Measurements from ENCODE around the gene HIGD2B.
"Not testable (repeated sequence)": the region's sequence is repeated elsewhere in the genome, so short reads cannot be mapped to it uniquely, and the experiment has no call there.

HIGD2B gene

DNA sequence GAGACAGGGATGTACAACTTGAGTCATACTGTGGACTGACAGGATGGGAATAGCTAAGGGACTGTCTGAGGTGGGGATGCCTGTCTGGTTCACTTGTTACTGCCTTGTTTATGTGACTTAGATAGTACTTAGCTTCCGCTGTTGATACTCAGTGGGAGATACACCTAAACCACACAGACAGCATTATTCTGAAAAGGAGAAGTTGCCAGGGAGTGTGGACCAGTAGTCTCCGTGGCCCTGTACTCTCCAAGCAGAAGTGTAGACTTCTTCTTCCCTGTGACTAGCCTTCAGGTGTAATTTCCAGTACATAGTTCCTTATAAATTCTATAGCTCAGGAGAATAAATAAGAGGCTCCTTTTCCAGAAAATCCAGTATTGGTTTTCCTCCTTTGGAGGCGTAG, 5.1 kb downstream of the HIGD2B start:
- no peak overlapping the region for H3K4me2 ChIP-seq
- H3K9me3 ChIP-seq = no peaks in the 10 kb centered on the region
- no peaks in the 10 kb centered on the region for H4K20me1 ChIP-seq
- no peak overlapping the region for H3K9ac ChIP-seq
- TF ChIP-seq Cebpa-rat (IDR thresholded peaks at IDR 0.05) = no peak
- H3K36me3 ChIP-seq = no peaks in the 10 kb centered on the region
- peaks cover 20% of the 10 kb centered on the region for H3K4me1 ChIP-seq
- no peak overlapping the region for H3K27ac ChIP-seq
- no peaks in the 10 kb centered on the region for H3K27me3 ChIP-seq
- H3K4me3 ChIP-seq = no peak overlapping the region

DNA sequence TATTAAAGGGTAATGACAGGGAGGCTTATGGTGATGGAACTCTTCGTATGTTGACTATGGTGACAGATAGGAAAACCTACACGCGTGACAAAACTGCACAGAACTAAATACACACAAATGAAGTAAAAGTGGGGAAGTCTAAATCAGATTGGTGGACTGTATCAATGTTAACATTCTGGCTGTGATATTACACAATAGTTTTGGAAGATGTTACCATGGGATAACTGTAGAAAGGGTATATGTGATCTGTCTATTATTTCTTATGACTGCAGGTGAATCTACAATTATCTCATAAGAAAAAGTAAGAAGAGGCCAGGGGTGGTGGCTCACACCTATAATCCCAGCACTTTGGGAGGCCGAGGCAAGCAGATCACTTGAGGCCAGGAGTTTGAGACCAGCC, 9.1 kb downstream of the HIGD2B start:
- H3K4me2 ChIP-seq = no peak overlapping the region
- H3K27me3 ChIP-seq = no peaks in the 10 kb centered on the region
- no peaks in the 10 kb centered on the region for H3K9me3 ChIP-seq
- H3K4me3 ChIP-seq = no peak overlapping the region
- H3K4me1 ChIP-seq = peaks cover 9% of the 10 kb centered on the region; the same call in 1 of the 2 replicates
- H3K9ac ChIP-seq = no peak overlapping the region
- H3K36me3 ChIP-seq = no peaks in the 10 kb centered on the region
- TF ChIP-seq Cebpa-rat (IDR thresholded peaks at IDR 0.05) = peak; percentile 20; the same call in 1 of the 2 replicates
- no peaks in the 10 kb centered on the region for H4K20me1 ChIP-seq
- no peak overlapping the region for H3K27ac ChIP-seq

DNA sequence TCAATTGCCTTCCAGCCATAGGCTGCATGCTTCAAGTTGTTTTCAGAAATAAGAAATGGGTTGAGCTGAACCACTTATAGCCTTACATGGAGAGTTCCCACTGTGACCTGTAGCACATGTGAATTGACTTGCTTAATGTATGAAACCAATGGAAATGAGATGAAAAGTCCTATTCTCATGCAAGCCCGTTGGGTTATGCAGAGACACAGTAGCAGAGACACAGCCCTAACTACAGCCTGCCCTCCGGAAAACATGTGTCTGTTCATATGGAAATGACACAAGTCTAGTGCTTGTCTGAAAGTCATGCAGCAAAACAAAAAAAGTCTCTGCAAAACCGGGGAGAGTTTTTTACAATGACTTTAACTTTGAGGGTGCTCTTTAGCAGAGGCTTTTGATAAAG, 14.5 kb downstream of the HIGD2B start:
- H3K9me3 ChIP-seq = no peaks in the 10 kb centered on the region
- no peak for TF ChIP-seq Cebpa-rat (IDR thresholded peaks at IDR 0.05)
- no peak overlapping the region for H3K27ac ChIP-seq
- no peaks in the 10 kb centered on the region for H3K36me3 ChIP-seq
- H4K20me1 ChIP-seq = no peaks in the 10 kb centered on the region
- no peak overlapping the region for H3K4me2 ChIP-seq
- H3K27me3 ChIP-seq = no peaks in the 10 kb centered on the region
- no peak overlapping the region for H3K4me3 ChIP-seq
- no peak overlapping the region for H3K9ac ChIP-seq
- no peaks in the 10 kb centered on the region for H3K4me1 ChIP-seq

DNA sequence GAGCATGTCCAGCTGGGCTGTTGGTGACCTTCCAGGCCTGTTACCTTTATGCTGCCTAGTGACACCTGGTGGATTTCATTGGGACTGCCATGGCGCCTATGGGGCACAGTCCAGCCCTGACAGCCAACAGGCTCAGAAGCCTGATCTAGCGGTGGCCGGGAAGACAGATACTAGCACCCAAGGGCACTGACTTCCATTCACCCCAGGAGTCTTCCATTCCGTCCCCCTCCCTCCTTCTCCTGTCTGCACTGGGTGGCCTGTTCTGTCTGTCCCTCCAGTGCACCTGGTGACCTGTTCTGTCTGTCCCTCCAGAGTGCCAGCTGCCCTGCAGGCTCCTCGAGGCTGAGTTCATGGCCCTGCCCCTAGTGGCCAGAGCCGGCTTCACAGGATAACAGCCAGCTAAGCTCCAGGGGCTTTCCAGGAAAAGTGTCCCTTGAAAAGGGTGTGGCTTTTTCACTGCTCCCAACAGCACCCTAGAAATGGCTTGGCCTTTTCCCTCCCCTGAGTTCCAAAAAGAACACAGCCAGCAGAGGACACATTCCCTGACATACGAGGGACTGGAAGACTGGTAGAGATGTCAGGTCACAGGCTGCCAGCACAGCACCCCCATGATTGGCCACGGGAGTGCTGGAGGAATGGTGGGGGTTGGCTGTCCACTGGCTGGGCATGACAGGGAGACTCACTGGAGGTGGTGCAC, 15.2 kb downstream of the HIGD2B start:
- H3K9ac ChIP-seq, H3K9me3 ChIP-seq, H3K4me2 ChIP-seq, H3K4me1 ChIP-seq, H4K20me1 ChIP-seq, H3K4me3 ChIP-seq, H3K27ac ChIP-seq, H3K36me3 ChIP-seq, H3K27me3 ChIP-seq: not testable (repeated sequence)

DNA sequence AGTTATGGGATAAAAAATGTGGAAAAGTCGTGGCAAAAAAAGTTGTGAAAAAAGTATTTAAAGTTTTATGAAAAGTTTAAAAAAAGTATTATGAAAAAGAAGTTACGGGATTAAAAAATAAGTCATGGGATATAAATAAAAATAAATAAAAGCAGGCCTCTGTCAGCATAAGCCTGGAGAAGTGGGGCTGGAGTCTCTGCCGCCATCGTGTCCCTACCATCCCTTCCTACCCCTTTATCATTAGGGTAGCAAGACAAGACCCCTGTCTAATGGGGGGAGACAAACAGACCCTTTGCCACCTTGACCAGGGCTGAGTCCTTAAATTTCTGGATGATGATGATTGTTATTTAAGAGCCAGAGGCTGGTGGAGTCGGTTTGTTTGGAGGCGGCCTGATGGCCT, 16.2 kb downstream of the HIGD2B start:
- H3K27ac ChIP-seq, H3K27me3 ChIP-seq, H4K20me1 ChIP-seq, H3K4me3 ChIP-seq, H3K4me2 ChIP-seq, H3K4me1 ChIP-seq, H3K36me3 ChIP-seq, H3K9ac ChIP-seq, H3K9me3 ChIP-seq: not testable (repeated sequence)

DNA sequence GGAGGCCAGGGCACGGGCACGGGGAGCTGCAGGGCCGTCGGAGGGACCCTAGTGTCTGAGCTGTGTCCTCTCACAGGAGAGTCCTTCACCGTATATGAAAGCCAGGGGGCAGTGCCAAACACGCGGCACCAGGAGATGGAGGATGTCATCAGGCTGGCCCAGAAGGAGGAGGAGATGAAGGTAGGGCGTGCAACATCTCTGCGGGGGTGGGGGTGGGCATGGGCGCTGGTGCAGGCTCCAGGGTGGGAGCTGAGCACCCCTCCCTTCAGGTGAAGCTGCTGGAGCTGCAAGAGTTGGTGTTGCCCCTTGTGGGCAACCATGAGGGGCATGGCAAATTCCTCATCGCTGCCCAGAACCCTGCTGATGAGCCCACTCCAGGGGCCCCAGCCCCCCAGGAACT, 20.3 kb downstream of the HIGD2B start:
- H4K20me1 ChIP-seq, H3K9me3 ChIP-seq, H3K27me3 ChIP-seq, H3K4me1 ChIP-seq, H3K9ac ChIP-seq, H3K4me3 ChIP-seq, H3K36me3 ChIP-seq, H3K27ac ChIP-seq, H3K4me2 ChIP-seq: not testable (repeated sequence)

DNA sequence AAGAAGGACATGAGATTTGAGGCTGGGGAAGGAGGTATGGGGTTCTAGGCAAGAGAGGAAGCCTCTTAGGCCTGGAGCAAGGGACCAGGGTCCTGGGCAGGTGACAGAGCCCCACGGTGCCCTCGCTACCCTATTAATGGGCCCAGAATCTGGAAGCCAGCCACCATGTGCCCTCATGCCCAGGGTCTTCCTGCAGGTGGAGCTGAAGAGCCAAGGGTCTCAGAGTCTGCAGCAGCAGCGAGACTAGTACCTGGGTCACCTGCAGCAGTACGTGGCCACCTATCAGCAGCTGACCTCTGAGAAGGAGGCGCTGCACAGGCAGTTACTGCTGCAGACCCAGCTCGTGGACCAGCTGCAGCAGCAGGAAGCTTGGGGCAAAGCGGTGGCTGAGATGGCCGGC, 22.1 kb downstream of the HIGD2B start:
- H3K27ac ChIP-seq, H3K27me3 ChIP-seq, H3K4me2 ChIP-seq, H4K20me1 ChIP-seq, H3K9ac ChIP-seq, H3K4me1 ChIP-seq, H3K4me3 ChIP-seq, H3K36me3 ChIP-seq, H3K9me3 ChIP-seq: not testable (repeated sequence)

DNA sequence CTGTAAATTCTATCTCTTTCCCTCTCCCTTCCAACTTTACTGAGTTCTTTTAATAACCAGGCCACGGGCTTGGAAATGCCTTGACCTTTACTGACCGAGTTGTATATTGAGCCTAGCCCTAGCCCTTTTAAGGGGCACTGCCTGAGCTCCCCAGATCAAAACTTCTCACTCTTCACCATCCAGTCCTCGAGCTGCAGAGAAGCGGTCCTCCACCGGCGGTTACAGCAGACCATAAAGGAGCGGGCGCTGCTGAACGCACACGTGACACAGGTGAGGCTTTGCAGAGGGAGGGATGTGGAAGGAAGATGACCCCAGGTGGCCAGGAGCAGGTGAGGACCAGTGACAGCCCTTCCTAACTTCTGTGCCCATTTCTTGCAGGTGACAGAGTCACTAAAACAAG, 24.9 kb downstream of the HIGD2B start:
- not testable (repeated sequence) for H3K27ac ChIP-seq, H3K9ac ChIP-seq, H3K4me2 ChIP-seq

DNA sequence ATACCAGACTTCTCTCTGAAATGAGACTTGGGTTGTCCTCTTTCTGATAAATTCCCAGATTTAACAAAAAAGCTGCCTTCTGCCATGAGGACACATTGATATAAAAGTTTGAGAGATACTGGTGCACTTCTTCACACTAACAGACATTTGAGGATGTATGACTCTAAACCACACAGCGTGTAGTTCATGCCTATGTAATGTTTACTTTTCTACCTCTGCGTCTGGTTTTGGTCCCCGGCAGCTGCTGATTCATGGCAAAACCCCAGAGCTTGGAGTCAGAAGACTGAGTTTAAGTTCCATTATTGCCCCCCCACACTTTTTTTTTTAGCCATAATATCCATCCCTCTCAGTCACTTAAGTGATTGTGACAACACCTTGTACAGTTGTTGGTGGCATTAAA, 30.0 kb downstream of the HIGD2B start:
- not testable (repeated sequence) for H3K4me3 ChIP-seq, H3K9me3 ChIP-seq, H3K27me3 ChIP-seq, H3K9ac ChIP-seq, H3K27ac ChIP-seq, H3K4me2 ChIP-seq, H3K36me3 ChIP-seq, H3K4me1 ChIP-seq, H4K20me1 ChIP-seq

More for the DNA sequence above, 24.9 kb downstream of the HIGD2B start:
- not testable (repeated sequence) for H3K4me3 ChIP-seq, H3K27me3 ChIP-seq, H3K9me3 ChIP-seq, H3K4me1 ChIP-seq, H4K20me1 ChIP-seq, H3K36me3 ChIP-seq

DNA sequence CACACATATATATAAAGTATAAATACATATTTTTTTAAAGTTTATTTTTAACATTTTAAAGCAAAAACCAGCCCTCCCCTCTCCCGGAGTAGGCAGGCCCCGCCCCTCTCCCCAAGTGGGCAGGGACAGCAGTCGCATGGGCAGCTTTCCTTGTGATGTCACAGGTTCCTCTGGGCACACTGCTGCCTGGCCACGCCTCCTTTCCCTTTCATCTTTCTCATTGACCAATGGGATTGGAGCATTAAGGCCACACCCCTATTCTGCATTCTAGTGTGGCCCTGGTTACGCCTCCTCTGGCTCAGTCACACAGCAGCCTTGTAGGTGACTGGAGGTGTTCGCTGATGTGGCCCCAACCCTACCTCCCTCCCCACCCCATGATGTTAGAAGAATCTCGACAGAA, 31.6 kb downstream of the HIGD2B start, which contains the start of gene GOLGA6B:
GOLGA6B (plus strand) TSS at position 301 of the 400 bp plus-strand sequence; CDS start at position 342, 41 bp downstream.
- H3K9me3 ChIP-seq, H3K27ac ChIP-seq, H3K9ac ChIP-seq, H3K36me3 ChIP-seq, H3K27me3 ChIP-seq, H3K4me2 ChIP-seq, H3K4me3 ChIP-seq, H3K4me1 ChIP-seq, H4K20me1 ChIP-seq: not testable (repeated sequence)

DNA sequence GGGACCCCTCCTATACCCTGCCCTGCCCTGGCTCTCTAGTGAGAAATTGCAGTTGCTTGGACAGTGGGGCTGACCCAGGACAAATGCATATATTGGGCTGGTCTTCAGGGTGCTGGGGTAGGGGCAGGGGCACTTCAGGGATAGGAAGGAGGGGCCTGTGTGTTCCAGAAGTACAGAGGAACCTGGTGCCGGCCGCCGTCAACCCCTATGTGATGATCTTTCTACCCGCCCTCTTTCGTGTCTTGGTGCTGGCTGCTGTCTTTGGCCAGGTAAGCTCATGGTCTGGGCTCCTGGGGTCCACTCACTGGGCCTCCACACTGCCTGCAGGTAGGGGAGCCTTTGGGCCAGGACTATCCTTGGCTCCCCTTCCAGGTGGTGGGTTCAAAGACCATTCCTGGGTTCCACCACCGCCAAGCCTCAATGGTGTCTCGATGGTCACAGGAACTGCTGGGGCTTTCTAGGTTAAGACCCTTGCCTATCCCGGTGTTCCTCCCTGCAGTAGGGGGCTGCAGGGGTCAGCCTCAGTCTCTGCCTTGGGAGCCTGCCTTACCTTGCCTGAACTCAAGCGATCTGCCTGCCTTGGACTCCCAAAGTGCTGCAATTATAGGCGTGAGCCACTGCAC, 37.2 kb downstream of the HIGD2B start:
- not testable (repeated sequence) for H4K20me1 ChIP-seq, H3K36me3 ChIP-seq, H3K4me3 ChIP-seq, H3K9ac ChIP-seq, H3K27ac ChIP-seq, H3K27me3 ChIP-seq, H3K4me1 ChIP-seq, H3K9me3 ChIP-seq, H3K4me2 ChIP-seq

DNA sequence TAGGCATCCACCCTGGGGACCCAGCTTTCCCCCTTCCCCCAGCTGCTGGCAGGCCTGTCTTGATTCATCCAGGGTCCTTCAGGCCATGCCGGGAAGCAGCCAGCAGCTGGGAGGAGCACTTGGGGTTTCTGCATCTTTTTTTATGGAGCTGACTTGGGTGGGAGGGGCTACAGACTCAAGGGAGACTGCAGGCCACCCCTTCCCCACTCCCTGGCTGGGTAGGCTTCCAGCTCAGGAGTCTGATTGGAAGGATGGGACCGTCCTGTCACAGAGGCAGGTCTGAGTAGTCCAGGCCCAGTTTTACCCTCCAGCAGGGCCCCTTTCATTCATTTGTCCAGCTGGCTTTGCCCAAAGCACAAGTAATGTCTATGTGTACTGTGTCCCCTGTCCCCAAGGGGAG, 43.7 kb downstream of the HIGD2B start:
- not testable (repeated sequence) for H3K27me3 ChIP-seq, H3K4me1 ChIP-seq, H4K20me1 ChIP-seq, H3K4me3 ChIP-seq, H3K9me3 ChIP-seq, H3K4me2 ChIP-seq, H3K27ac ChIP-seq, H3K9ac ChIP-seq, H3K36me3 ChIP-seq

DNA sequence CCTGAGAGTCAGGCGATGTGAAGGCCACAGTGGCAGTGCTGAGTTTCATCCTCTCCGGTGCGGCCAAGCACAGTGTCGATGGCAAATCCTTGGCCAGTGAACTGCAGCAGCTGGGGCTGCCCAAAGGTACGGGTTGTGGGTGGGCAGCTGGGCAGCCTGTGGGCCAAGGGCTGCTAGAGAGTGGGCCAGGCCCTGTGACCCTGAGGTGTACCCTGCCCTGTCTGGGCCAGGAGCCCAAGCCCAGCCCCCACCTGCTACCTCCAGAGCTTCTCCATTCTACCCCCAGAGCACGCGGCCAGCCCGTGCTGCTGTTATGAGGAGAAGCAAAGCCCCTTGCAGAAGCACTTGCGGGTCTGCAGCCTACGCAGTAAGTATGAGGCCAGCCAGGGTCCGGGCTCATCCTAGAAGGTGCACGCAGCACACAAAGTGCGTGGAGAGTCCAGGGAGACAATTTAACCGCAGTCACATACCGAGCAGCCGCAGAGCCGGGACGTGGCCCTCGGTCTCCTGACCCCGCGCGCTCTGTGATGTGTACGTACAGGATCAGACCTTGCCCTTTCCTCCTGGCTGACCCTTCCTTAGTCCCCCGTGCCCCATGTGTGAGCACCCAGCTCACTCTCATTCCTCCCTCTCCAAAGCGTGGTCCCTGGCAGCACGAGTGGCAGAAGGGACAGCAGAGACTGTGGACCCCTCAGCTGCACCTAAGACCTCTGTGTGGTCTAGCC, 46.1 kb downstream of the HIGD2B start:
- not testable (repeated sequence) for H3K9me3 ChIP-seq, H3K27ac ChIP-seq, H3K4me3 ChIP-seq, H3K36me3 ChIP-seq, H3K9ac ChIP-seq, H3K4me2 ChIP-seq, H3K4me1 ChIP-seq, H3K27me3 ChIP-seq, H4K20me1 ChIP-seq

DNA sequence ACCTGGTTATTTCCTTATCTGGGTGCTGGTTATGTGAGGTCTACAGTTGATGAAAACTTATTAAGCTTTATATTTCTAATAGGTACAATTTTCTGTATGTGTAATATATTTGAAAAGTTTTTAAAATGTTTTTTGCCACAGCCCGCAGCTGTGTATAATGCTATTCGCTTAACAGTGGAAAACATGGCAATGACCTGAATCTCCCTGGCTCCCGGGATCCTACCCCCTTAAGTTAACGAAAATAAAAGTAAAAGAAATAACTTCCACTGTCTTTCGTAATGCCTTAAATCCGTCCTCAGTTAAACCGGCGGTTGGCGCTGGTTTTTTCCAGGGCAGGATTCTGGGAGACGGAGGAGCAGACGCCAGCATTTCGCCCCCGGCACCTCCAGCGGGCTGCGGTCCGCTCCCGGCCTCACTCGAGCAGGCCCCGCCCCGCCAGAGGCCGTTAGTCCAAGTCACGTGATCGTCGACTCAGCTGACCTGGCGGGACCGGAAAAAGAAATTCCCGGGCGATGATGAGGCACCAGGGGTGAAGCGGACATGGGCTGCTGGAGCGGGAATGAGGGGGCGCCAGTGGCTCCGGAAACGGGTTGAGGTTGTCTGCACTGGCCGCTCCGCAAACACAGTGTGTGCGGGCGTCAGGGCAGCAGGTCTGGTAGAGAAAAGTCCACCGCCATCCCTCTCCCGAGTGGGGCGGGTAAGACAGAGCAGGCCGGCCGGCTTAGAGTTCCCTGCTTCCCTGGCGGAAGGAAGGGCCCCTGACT, 49.3 kb downstream of the HIGD2B start:
- not testable (repeated sequence) for H3K4me2 ChIP-seq, H3K4me1 ChIP-seq, H3K27me3 ChIP-seq, H3K9me3 ChIP-seq, H3K36me3 ChIP-seq, H3K9ac ChIP-seq, H4K20me1 ChIP-seq
- Histone ChIP-seq H3K27ac (peak overlapping the region; percentile 30; the same call in 1 of the 2 replicates), H3K4me3 (peak overlapping the region; percentile 52; the same call in 1 of the 2 replicates)

All from BLaER1 (cell line).